GM12872 (cell line): Measurements from ENCODE around the gene ELMO1.

Experiments used
- TF ChIP-seq, protein P1 (sequence below): IDR thresholded peaks from 3 replicates; pipeline ENCODE4 v1.5.1; 2011; ENCODE audit warnings: low read depth, mild to moderate bottlenecking, low read length, moderate library complexity; ENCODE audit not compliant: insufficient read depth

The ELMO1 gene

GRCh38 chr7:36887969-36888368 lies 560.7 kb downstream of the ELMO1 start:
- TF ChIP-seq, protein P1, sequence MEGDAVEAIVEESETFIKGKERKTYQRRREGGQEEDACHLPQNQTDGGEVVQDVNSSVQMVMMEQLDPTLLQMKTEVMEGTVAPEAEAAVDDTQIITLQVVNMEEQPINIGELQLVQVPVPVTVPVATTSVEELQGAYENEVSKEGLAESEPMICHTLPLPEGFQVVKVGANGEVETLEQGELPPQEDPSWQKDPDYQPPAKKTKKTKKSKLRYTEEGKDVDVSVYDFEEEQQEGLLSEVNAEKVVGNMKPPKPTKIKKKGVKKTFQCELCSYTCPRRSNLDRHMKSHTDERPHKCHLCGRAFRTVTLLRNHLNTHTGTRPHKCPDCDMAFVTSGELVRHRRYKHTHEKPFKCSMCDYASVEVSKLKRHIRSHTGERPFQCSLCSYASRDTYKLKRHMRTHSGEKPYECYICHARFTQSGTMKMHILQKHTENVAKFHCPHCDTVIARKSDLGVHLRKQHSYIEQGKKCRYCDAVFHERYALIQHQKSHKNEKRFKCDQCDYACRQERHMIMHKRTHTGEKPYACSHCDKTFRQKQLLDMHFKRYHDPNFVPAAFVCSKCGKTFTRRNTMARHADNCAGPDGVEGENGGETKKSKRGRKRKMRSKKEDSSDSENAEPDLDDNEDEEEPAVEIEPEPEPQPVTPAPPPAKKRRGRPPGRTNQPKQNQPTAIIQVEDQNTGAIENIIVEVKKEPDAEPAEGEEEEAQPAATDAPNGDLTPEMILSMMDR: no peak

- TF ChIP-seq, protein P1: no peak
Measured at GRCh38 chr7:36887233-36887632, 561.4 kb downstream of the ELMO1 start.

DNA sequence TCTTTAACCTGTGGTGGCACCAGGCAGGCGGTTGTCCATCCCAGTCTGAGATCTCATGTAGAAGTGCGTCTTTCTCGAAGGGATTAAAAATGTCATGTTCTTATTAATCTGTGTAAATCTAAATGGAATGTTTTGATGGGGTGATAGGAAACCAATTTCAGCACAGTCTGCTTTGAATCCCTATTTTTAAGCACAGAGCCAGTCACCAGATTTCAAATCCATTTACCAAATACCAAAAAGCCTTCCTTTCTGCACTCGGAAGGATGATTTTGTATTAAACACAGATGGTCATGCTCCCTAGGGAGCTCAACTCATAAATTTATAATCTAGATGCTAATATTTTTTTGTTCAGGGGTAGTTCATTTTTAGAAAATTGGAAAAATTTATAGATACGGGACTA lies 563.8 kb downstream of the ELMO1 start:
- TF ChIP-seq, protein P1: no peak

DNA sequence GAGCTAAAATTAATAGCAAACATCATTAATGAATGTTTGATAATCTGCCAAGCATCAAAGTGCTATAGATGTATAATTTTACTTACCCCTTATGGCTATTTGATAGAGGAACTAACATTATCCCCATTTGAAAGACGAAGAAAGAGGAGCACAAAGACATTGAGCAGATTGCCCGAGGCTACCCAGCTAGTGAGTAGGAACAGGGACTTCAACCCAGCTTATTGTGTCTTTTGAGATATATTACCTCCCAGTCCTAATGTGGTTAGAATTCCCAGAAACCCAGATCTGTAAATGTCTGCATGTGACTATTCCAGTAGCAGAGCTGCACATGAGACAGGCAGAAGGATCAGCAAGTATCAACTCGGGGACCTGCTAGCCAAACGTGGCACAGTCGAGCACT lies 564.3 kb downstream of the ELMO1 start:
- TF ChIP-seq, protein P1: no peak

DNA sequence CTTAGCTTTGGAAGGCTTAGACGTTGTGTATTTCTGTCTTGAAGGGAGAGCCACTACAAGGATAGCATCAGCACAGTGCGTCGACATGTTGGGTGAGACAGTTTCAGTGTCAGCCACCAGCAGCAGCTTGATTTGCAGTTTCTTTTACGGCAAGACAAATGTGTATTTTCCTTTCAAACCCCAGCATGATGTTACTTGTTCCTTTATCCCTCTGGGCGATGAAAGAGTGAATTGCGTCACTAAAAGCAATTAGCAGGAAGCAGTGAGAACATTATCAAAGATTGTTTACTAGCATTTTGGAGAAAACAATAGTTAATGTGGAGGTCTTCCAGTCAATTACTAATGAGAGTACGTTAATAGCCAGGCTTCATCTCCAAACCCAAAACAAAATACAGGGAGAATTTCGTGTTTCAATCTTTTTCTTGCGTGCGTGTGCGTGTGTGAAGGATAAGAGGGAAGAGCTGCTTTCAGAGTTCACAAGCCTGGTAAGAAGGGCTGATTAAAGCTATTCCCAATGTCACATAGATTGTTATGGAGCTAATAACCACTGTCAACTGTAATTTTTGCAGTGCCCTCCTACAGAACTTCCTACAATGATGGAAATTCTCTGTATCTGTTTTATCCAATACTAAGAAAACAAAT lies 567.3 kb downstream of the ELMO1 start:
- TF ChIP-seq, protein P1: no peak

DNA sequence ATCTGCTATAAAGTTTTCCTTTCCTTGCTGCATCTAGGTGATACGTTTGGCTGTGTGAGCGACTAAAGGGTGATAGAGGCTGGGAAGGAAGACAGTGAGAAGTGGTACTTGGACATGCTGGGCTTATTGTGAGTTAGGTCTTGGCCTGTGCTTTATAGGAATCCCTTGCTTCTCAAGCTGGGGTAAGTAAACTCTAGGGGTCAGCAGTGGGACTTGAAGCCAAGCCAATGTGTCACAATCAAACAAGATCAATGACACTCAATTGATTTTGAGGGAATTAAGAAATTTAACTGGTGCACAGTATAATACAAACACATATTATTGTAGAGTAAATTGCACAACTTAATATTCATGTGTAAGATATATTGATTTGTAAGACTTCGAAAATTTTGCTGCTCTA lies 568.6 kb downstream of the ELMO1 start:
- TF ChIP-seq, protein P1: no peak

DNA sequence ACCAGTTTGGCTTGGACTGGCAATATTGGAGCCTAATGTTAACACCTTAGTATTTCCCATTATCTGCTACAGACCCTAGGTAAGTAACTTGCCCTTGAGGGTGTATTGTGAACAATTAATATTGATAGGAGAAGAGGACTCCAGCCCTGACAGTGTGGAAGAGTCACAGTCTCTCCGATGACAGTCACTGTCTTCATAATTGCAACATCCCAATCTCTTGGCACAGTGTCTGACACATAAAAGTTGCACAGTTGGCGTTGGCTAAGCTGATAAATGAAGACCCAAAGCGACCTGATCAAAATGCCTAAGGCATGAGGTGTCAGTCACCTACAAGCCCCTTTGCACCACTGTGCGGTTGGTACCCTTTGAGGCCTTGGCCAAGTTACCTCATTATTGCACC lies 569.6 kb downstream of the ELMO1 start:
- TF ChIP-seq, protein P1: no peak
